Measurements from ENCODE around the gene CREB3. TPM values are rescaled to one million over a fixed set of nuclear protein-coding genes. Genes with fewer than 3 reads are reported as not detected.

The CREB3 gene
- polyA plus RNA-seq, 10 donors, result 20.9 to 29.3 (median 25.4) TPM

DNA sequence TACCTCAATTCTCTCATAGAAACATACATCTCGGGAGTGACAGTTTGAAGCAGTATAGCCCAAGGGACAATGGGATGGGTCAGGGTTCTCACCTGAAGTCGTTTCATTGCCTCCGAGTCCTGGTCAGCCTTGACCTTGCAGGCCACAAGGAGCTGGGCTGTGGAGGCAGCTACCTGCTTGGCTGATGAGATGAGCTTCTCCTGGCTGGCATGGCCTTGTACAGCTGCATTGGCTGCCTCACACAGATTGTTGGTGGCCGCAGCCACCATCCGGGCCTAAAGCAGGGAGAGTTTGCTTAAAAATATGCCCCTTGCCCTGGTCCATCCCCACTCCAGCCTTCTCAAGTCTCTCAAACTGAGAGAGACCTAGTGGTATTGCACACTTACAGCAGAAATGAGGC lies 34.2 kb upstream of the CREB3 start:
- no peak for DNase-seq

GRCh38 chr9:35700031-35700430 lies 32.4 kb upstream of the CREB3 start:
- no peak for DNase-seq

DNA sequence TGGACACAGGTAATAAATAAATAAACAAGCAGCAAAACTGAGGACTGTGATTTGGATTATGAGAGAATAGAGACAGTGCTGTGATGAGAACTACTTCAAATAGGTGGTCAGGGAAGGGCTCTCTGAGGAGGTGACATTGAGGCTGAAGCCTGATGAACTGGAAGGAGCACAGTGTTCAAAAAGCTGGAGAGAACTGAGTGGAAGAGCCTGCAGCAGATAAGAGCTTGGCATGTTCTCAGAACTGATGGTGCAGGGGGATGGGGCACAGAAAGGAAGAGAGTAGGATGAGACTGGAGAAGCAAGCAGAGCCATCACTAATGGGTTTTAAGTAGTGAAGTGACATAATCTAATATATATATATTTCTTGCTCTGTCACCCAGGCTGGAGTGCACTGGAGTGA lies 31.5 kb upstream of the CREB3 start:
- no peak for DNase-seq

GRCh38 chr9:35702696-35703095 lies 29.8 kb upstream of the CREB3 start:
- no peak for DNase-seq

DNA sequence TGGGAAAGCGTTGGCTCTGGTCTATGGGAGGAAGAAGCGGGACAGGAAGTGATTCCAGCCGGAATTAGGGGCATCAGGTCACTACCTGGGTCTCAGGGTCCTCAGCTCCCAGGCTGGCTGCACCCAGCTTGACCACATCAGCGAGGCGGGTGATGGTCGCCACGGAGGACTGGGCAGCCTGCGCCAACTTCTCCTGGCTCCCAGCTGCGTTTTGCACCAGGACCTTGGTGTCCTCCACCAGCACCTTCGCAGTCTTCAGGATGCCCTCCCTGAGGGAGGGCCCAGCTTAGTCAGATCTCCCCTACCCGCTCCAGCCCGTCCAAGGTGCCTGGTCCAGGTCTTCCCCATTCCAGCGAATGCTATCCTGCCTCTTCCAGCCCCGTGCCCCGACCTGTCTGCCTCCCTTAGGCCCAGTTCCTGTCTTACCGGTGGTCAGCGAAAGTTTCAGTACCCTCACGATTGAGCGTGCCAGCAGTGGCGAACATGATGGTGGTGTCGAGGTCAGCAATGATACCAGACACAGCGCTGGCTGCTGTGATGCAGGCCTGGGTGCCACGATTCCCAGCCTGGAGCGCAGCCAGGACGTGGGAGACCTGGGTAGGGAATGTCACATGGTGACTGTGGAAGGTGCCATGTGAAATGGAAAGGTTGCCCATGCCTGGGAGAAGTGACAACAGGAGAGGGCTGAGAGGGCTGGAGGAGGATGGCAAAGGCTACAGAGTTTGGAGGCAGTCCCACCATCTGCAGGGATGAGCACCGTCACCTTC lies 28.4 kb upstream of the CREB3 start:
- no peak for DNase-seq

GRCh38 chr9:35705372-35705771 lies 27.1 kb upstream of the CREB3 start:
- DNase-seq, result no peak

- no peak for DNase-seq
These were observed 26.5 kb upstream of the CREB3 start for GRCh38 chr9:35705836-35706430.

- no peak for DNase-seq
These were observed 25.5 kb upstream of the CREB3 start for GRCh38 chr9:35706951-35707350.

DNA sequence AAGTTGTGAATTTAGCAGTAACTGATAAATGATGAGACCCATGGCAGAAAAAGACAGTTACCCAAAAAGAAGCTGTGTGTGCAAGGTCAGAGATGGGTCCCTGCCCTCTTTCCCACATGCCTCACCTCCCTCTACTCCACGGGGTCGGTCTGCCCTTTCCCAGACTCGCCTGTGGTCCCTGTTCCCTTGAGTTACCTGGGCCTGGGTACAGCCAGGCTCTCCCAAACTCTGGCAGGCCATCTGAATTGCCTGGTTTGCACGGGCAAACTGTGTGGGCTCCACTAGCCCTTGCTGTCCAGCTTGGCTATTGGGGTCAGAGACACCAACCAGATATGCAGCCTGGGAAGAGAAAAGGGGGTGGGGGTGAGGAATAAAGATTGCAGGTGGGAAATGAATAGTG lies 24.3 kb upstream of the CREB3 start:
- no peak for DNase-seq

GRCh38 chr9:35710818-35711500 lies 21.5 kb upstream of the CREB3 start:
- no peak for DNase-seq

GRCh38 chr9:35711501-35712428 lies 20.7 kb upstream of the CREB3 start:
- DNase-seq, result no peak

- DNase-seq, result no peak
These were observed 19.6 kb upstream of the CREB3 start for GRCh38 chr9:35712762-35713400.

- no peak for DNase-seq
These were observed 18.9 kb upstream of the CREB3 start for GRCh38 chr9:35713578-35713977.

DNA sequence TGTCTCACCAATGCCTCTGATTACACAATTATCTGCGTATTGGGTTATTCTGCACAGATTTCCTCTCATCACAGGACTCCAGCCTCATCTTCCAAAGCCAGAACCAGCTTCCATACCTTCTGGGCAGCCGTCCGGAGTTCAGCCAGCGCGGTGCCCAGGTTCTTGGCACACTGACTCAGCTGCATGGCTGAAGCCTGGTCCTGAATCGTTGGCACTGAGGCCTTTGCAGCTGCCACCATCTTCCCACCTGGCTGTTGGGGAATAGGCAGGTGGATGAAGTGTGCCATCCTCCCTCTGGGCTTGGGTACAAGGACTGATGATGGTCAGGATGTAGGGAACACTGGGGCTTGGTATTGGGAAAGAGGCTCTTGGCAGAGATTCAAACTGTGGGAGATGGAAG lies 18.3 kb upstream of the CREB3 start:
- no peak for DNase-seq

GRCh38 chr9:35714579-35715252 lies 17.8 kb upstream of the CREB3 start:
- DNase-seq, result no peak

DNA sequence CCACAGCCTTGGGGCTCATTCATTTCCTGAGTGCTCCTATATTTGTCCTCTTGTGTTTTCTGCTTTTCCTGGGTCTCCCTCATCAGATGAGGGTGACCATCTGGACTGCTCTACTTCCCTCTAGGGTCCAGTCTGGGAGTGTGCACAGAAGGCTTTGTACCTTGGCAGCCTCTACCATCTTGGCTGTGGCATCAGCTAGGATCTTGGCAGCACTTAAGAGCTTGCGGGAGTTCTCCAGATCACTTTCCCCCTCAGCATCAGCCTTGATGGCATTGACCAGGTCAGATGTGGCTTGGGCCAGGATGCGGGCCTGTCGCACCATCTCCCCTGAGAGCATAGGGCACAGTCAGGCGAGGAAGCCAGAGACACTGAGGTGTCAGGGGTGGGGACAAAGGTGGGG lies 16.2 kb upstream of the CREB3 start:
- DNase-seq, result no peak

DNA sequence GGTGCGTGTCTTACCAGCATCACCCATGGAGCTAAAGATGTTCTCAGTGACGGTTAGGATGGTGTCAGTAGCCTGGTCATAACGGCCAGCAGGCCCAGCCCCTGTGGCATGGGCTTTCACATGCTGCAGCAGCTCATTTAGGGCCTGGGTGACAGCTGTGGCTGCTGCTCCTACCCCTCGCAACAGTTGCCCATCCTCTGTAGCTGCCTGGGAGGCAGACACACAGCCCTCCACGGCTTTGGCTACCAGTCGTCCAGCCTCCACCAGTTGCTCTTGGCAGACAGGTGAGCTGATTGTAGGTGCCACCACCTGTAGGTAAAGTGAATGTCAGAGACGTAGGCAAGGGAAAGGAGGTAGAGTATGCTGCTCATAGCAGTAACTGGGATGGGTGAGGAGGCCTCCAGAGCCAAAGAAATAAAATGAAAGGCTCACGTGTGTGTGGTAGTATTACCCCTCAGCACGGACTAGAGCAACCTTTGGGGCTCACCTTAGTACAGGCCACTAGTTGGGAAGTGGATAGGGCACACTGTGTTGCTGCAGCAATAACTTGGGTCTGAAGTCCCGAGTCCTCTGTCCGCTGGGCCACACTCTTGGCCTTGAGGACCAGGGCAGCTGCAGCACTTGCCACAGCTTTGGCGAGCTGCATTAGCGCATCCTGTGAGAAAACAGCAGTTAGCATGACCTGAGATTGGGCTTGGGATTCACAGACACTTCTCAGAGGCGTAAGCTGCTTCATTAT lies 15.2 kb upstream of the CREB3 start:
- DNase-seq, result no peak

DNA sequence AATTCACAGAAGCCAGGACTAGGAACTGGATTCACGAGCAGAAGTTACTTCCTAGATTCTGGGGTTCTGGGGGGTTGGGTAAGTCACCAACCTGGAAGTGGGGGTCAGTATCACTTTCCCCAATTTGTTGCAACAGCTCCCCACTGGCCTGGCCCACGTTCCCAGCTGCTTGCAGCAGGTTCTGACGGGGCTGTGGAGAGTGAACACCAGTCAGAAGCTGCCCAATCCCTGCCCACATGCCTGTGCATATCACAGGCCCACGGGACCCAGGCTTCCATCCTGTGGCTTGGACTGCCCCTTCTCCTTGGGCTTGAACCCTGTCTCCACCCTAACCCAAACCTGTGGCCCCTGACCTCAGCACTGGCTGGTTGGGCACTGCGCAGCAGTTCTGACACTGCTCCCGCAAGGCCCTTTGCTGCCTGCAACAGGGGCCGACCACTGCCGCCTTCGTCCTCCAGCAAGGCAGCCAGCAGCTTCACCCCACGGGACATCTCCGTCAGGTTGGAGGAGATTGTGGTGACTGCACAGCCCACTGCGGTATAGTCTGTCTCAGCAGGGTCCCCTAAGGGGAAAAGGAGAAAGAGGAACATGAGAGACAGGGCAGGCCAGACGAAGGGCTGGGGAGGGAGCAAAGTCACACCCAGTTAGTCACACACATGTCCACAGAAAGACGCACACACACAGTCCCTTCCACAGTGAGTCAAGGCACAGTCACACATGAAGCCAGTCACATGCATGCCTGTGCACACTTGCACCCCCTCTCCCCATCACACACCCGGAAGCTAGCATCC lies 13.6 kb upstream of the CREB3 start:
- DNase-seq, result no peak

DNA sequence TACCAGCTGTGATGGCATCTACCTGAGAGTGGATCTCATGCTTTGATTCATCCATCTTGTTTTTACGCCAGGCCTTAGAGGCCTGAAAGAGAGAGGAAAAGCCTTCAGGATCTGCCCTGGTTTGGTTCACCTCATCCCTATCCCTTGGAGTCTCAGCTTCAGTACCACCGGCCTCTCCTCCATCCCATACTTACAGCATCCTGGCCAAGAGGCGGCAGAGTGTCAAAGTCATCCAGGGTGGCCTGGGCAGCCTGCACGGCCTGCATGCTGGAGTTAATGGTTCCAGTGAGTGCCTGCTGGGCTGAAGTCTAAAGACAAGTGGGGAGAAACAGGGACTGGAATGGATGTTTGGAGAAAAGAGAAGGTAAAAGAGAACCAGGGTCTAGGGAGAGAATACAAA lies 12.9 kb upstream of the CREB3 start:
- no peak for DNase-seq

Data from muscle of back (tissue), 11 donors.